Activated CD8-positive, alpha-beta T cell treated with anti-CD3 and anti-CD28 coated beads for 36 hours (primary cell): Measurements from ENCODE around the gene ATRIP. TPM values are rescaled to one million over a fixed set of nuclear protein-coding genes. Genes with fewer than 3 reads are reported as not detected.
A peak's percentile ranks its signal among the peaks of the same experiment; 100 is the strongest.

Experiments
- ATAC-seq: fragments of 200-7000 bp; cut with Tn5 transposase; one replicate; pipeline ENCODE4 v1.10.0; 2021; ENCODE audit warnings: mild to moderate bottlenecking, moderate library complexity
- CTCF ChIA-PET: fragments of 350-600 bp; sonication (Branson Sonifier 250); formaldehyde crosslinking; loops from one replicate; lab custom pipeline; 2021; ENCODE audit warnings: antibody characterized with exemption; lab: Charles Lee
- POLR2A ChIA-PET: fragments of 350-600 bp; sonication (Branson Sonifier 250); formaldehyde crosslinking; loops from one replicate; lab custom pipeline; 2021; ENCODE audit warnings: antibody characterized with exemption; lab: Charles Lee
- DNase-seq: peaks from one replicate; pipeline ENCODE4 v3.0.0-alpha.2; 2020
- H3K27ac Mint-ChIP-seq: one replicate; pipeline ENCODE4 v1.8.0; 2021; ENCODE audit warnings: mild to moderate bottlenecking, mixed read lengths
- H3K27me3 Mint-ChIP-seq: one replicate; pipeline ENCODE4 v1.8.0; 2021; ENCODE audit warnings: mixed read lengths
- H3K36me3 Mint-ChIP-seq: one replicate; pipeline ENCODE4 v1.8.0; 2021; ENCODE audit warnings: low read depth, mixed read lengths
- H3K4me1 Mint-ChIP-seq: one replicate; pipeline ENCODE4 v1.8.0; 2021; ENCODE audit warnings: low read depth, mixed read lengths
- H3K4me3 Mint-ChIP-seq: one replicate; pipeline ENCODE4 v1.8.0; 2021; ENCODE audit warnings: mild to moderate bottlenecking, moderate library complexity, mixed read lengths
- H3K9me3 Mint-ChIP-seq: one replicate; pipeline ENCODE4 v1.8.0; 2021; ENCODE audit warnings: mixed read lengths
- intact Hi-C: fragments of 100-400 bp; cut with micrococcal nuclease; formaldehyde crosslinking; loops from one replicate; pipeline ENCODE4 v1.10.0; 2022
- total RNA-seq, 2 experiments: library from RNA; stranded (reverse); gene quantifications; one replicate each; pipeline ENCODE4 v1.2.3, GENCODE V29; 2021
- TF ChIP-seq, protein P1 (sequence below): fragments of 200-600 bp; IDR thresholded peaks from one replicate; pipeline ENCODE4 v1.8.0; 2022; ENCODE audit warnings: antibody characterized with exemption, mild to moderate bottlenecking

Gene ATRIP
- 10 to 100 TPM; 12.4 to 15.0 TPM for total RNA-seq

DNA sequence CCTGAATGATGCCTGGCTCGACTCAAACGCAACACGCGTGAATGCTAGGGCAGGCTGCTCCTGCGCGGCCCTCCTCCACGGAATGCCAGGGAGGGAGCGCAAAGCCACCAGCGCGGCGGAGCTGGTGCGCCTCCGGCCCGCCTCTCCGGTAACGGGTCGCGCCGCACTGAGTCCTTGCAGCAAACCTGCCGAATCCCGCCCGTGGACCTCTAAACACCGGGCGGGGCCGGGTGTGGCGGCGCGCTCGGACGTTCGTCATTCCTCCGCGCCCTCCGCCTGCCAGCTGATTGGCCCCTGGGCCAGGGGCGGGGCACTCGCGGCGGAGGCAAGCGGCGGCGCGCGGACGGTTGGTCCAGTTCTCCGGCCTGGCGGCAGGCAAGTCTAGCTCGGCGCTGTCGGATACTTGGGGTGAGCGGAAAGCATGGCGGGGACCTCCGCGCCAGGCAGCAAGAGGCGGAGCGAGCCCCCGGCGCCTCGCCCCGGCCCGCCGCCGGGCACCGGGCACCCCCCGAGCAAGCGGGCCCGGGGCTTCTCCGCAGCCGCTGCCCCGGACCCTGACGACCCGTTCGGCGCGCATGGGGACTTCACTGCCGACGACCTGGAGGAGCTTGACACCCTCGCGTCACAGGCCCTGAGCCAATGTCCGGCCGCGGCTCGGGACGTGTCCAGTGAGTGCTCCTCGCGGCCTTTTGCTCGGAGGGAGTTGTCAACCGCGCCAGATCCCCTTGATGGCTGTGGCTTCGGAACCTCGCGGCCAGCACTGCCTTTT, at the start of gene ATRIP:
Gene ATRIP (plus strand): TSS at position 313 of the 769 bp plus-strand sequence. CDS start 109 bp downstream, at position 422.
- peak within 1 kb of the TSS; percentile 89 for H3K4me3 Mint-ChIP-seq
- ChIA-PET CTCF (interaction anchor here (0.8 to 5.9 kb wide), 13 partner anchors 10 to 168 kb away, joined by 3 to 111 read pairs (median 4); no protein-coding TSS in a partner anchor), POLR2A (interaction anchor here (0.7 to 4.9 kb wide), 16 partner anchors 10 to 216 kb away, joined by 3 to 32 read pairs (median 3); partner anchors contain the start of genes CELSR3 and ZNF589)
- H3K9me3 Mint-ChIP-seq, result no peaks in the 10 kb centered on the region
- peaks cover 40% of the 10 kb centered on the region for H3K4me1 Mint-ChIP-seq
- ATAC-seq (peak; percentile 98), DNase-seq (peak; percentile 87)
- TF ChIP-seq, protein P1, sequence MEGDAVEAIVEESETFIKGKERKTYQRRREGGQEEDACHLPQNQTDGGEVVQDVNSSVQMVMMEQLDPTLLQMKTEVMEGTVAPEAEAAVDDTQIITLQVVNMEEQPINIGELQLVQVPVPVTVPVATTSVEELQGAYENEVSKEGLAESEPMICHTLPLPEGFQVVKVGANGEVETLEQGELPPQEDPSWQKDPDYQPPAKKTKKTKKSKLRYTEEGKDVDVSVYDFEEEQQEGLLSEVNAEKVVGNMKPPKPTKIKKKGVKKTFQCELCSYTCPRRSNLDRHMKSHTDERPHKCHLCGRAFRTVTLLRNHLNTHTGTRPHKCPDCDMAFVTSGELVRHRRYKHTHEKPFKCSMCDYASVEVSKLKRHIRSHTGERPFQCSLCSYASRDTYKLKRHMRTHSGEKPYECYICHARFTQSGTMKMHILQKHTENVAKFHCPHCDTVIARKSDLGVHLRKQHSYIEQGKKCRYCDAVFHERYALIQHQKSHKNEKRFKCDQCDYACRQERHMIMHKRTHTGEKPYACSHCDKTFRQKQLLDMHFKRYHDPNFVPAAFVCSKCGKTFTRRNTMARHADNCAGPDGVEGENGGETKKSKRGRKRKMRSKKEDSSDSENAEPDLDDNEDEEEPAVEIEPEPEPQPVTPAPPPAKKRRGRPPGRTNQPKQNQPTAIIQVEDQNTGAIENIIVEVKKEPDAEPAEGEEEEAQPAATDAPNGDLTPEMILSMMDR, result no peak
- peak within 1 kb of the TSS; percentile 83 for H3K27ac Mint-ChIP-seq
- peaks cover 34% of the 10 kb centered on the region for H3K36me3 Mint-ChIP-seq
- no peaks in the 10 kb centered on the region for H3K27me3 Mint-ChIP-seq
- intact Hi-C loops, result no loop called here

DNA sequence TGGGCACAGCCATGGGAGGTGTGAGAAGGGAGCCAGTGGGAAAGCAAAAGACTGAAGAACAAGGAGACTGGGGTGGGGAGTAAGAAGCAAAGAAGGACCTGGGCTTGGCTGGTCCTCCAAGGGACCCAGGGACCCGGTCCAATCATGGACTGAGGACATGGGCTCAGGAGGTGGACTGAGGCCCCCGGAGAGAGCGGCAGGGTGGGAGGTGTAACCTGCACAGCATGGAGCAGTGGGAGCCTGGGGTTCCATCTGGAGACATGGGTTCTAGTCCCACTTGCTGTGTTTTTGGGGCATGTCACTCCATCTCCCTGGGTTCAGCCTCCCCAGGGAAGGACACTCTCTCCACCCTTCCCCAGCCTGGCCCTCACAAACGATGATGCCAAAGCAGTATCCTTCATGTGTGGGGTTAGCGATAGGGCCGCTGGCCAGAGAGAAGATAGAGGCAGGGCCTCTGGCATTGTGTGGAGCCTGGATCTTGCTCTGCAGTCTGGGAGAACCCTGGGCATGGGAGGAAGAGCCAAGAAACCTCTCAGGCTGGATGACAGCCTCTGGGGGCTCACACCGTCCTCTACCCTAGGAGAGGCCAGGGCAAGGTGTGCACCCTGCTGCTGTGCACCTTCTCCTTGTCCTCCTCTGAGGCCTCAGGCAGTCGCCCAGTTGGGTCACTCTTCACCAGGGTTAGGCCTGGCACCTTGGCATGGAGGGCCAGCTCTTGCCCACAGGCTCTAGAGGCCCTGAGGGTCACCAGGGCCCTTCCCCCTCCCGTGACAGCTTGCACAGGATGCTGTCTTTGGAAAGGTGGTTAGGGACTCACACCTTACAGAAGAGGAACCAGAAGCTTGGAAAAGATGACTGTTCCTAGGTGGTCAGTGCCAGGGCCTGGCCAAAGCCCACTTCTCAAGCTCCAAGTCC, 48.5 kb upstream of the ATRIP start:
- Mint-ChIP-seq H3K4me3 (no peak overlapping the region), H3K4me1 (no peaks in the 10 kb centered on the region), H3K36me3 (no peaks in the 10 kb centered on the region), H3K27ac (no peak overlapping the region), H3K27me3 (peaks cover 6% of the 10 kb centered on the region), H3K9me3 (no peaks in the 10 kb centered on the region)
- POLR2A ChIA-PET, result no interaction called here
- no peak for DNase-seq
- ATAC-seq, result no peak
- intact Hi-C loops, result loop anchor here (10.0 kb wide), 1 partner anchor 123 kb away; no protein-coding TSS in a partner anchor
- CTCF ChIA-PET, result interaction anchor here (3.5 to 12.8 kb wide), 3 partner anchors 37 to 126 kb away, joined by 11 to 312 read pairs (median 31); no protein-coding TSS in a partner anchor
- TF ChIP-seq, protein P1, result no peak

DNA sequence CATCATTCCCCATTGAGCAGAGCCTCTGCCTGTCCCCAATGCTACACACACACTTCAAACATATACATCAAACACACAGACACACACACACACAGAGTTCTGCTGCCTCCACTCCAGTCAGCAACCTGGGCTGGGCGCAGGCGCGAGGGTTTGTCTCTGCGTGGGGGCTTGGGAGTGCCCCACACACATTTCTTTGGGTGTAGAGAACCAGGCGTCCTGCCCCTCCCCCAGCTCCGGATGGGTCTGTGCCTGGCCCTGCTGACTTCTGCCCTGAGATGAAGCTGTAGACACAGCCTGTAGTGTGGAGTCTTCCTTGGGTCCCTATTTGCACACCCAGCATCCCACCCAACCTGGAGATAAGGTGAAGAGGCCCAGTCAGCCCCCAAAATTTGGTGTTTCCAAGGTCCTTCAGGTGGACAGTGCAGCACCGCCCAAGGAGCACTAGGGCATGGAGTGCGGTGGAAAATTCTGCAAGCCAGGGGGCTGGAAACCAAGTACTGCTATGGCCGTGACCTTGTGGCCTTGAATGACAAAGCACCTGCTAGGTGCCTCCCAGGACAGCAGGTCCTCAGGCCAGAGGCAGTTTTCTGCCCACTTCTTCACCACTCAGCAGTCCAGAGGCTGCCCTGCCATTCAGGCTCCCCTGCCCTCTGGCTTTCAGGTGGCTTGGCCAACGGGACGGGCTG, 47.7 kb upstream of the ATRIP start:
- DNase-seq (no peak), ATAC-seq (no peak)
- ChIA-PET POLR2A (no interaction called here), CTCF (interaction anchor here (2.6 to 12.8 kb wide), 7 partner anchors 36 to 150 kb away, joined by 11 to 312 read pairs (median 19); no protein-coding TSS in a partner anchor)
- H3K36me3 Mint-ChIP-seq, result no peaks in the 10 kb centered on the region
- no peaks in the 10 kb centered on the region for H3K9me3 Mint-ChIP-seq
- TF ChIP-seq, protein P1, result no peak
- H3K27ac Mint-ChIP-seq, result no peak overlapping the region
- no peaks in the 10 kb centered on the region for H3K4me1 Mint-ChIP-seq
- H3K27me3 Mint-ChIP-seq, result peaks cover 4% of the 10 kb centered on the region
- H3K4me3 Mint-ChIP-seq, result no peak overlapping the region
- intact Hi-C loops, result loop anchor here (10.0 kb wide), 1 partner anchor 124 kb away; no protein-coding TSS in a partner anchor

DNA sequence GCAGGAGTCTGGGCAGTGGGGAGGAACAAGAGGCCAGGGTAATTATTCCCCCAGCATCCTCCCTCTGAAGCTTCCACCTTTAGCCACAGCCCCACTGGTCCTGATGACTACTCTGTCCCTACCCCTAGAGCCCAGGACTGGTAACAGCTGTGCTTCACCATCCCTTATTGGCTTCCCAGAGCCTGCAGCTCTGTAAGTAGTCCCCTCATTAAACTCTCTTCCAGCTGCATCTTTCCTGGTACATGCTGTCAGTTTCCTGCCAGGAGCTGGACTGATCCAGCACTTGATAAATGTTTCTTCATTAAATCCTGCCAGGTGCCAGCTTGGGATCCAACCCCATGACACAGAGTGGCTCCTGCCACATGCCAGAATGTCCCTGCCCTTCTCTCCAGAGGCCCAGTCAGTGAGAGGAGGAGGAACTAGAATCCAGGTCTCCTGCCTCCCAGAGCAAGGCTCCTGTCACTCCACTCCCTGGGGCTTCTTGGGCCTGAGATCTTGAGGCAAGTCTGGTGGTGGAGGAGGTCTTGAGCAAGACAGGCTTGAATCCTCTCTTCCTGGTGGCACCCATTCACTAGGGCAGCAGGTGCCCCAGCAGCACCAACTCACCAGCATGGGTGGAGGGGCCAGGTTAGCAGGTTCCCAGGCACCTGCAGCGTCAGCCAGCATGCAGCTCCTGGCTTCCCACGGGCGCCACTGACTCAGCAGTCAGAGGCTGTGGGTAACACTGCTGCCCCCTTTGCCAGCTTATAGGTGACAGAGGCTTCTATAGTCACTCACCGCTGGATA, 47.0 kb upstream of the ATRIP start:
- POLR2A ChIA-PET, result interaction anchor here (0.6 kb wide), 1 partner anchor 111 kb away, joined by 4 read pairs; no protein-coding TSS in a partner anchor

More for the DNA sequence above, 47.0 kb upstream of the ATRIP start:
- Mint-ChIP-seq H3K4me3 (no peak overlapping the region), H3K27me3 (peaks cover 4% of the 10 kb centered on the region), H3K9me3 (no peaks in the 10 kb centered on the region), H3K36me3 (no peaks in the 10 kb centered on the region), H3K4me1 (no peaks in the 10 kb centered on the region), H3K27ac (no peak overlapping the region)
- TF ChIP-seq, protein P1, result no peak
- intact Hi-C loops, result loop anchor here (5.0 to 10.0 kb wide), 3 partner anchors 38 to 148 kb away; no protein-coding TSS in a partner anchor
- peak; percentile 28 for ATAC-seq
- DNase-seq, result peak; percentile 15
- CTCF ChIA-PET, result interaction anchor here (1.4 to 12.8 kb wide), 18 partner anchors 11 to 318 kb away, joined by 3 to 312 read pairs (median 17); partner anchors contain the start of genes CCDC51, IP6K2, PFKFB4 and TMA7
